HG03520 (cell line): Measurements from ENCODE around the gene PIAS4.
"Not testable (repeated sequence)": the region's sequence is repeated elsewhere in the genome, so short reads cannot be mapped to it uniquely, and the experiment has no call there.

ENCODE experiments used
- ATAC-seq: cut with Tn5 transposase; IDR thresholded peaks from one replicate; pipeline ENCODE4 v1.9.1; 2021; ENCODE audit warnings: mild to moderate bottlenecking, moderate library complexity; ENCODE audit not compliant: unreplicated experiment

Gene PIAS4

GRCh38 chr19:3990815-3991117 lies 16.8 kb upstream of the PIAS4 start:
- ATAC-seq, result no peak

- no peak for ATAC-seq
Measured at GRCh38 chr19:3995607-3996006, 11.9 kb upstream of the PIAS4 start.

- not testable (repeated sequence) for ATAC-seq
Measured at GRCh38 chr19:3998667-3999412, 8.7 kb upstream of the PIAS4 start.

- not testable (repeated sequence) for ATAC-seq
Measured at GRCh38 chr19:4000798-4001197, 6.7 kb upstream of the PIAS4 start.

- not testable (repeated sequence) for ATAC-seq
Measured at GRCh38 chr19:4005436-4005835, 2.1 kb upstream of the PIAS4 start.

- no peak for ATAC-seq
Measured at GRCh38 chr19:4007836-4008539, 452 bp downstream of the PIAS4 start.

- no peak for ATAC-seq
Measured at GRCh38 chr19:4009990-4010807, 2.7 kb downstream of the PIAS4 start.

- ATAC-seq, result no peak
Measured at GRCh38 chr19:4010808-4011110, 3.2 kb downstream of the PIAS4 start.

GRCh38 chr19:4011430-4011829 lies 3.9 kb downstream of the PIAS4 start:
- ATAC-seq, result not testable (repeated sequence)

- no peak for ATAC-seq
Measured at GRCh38 chr19:4012092-4012974, 4.8 kb downstream of the PIAS4 start.

- no peak for ATAC-seq
Measured at GRCh38 chr19:4012975-4013634, 5.6 kb downstream of the PIAS4 start.

- no peak for ATAC-seq
Measured at GRCh38 chr19:4013886-4014540, 6.5 kb downstream of the PIAS4 start.

GRCh38 chr19:4014541-4015491 lies 7.3 kb downstream of the PIAS4 start:
- ATAC-seq, result no peak

GRCh38 chr19:4015705-4016402 lies 8.3 kb downstream of the PIAS4 start:
- no peak for ATAC-seq

GRCh38 chr19:4016486-4016885 lies 8.9 kb downstream of the PIAS4 start:
- ATAC-seq, result no peak

- ATAC-seq, result no peak
Measured at GRCh38 chr19:4016903-4017638, 9.5 kb downstream of the PIAS4 start.

GRCh38 chr19:4018140-4018613 lies 10.6 kb downstream of the PIAS4 start:
- ATAC-seq, result no peak
